Activated B cell treated with CpG ODN at 0.5 μM for 24 hours (primary cell): ENCODE measurements around the gene BMP8A. TPM values are rescaled to one million over a fixed set of nuclear protein-coding genes. Genes with fewer than 3 reads are reported as not detected.
"Not testable (repeated sequence)": the region's sequence is repeated elsewhere in the genome, so short reads cannot be mapped to it uniquely, and the experiment has no call there.

Experiments
- ATAC-seq: fragments of 200-7000 bp; cut with Tn5 transposase; one replicate; pipeline ENCODE4 v1.10.0; 2021; ENCODE audit warnings: low read depth, mild to moderate bottlenecking, moderate library complexity
- CTCF ChIA-PET: fragments of 350-600 bp; sonication (Branson Sonifier 250); formaldehyde crosslinking; loops from one replicate; lab custom pipeline; 2021; ENCODE audit warnings: antibody characterized with exemption; lab: Charles Lee
- POLR2A ChIA-PET: fragments of 350-600 bp; sonication (Branson Sonifier 250); formaldehyde crosslinking; loops from one replicate; lab custom pipeline; 2021; ENCODE audit warnings: antibody characterized with exemption; lab: Charles Lee
- DNase-seq: peaks from one replicate; pipeline ENCODE4 v3.0.0; 2022
- H3K27ac Mint-ChIP-seq: one replicate; pipeline ENCODE4 v1.8.0; 2020; ENCODE audit warnings: mixed read lengths
- H3K27me3 Mint-ChIP-seq: one replicate; pipeline ENCODE4 v1.8.0; 2021; ENCODE audit warnings: mixed read lengths
- H3K36me3 Mint-ChIP-seq: one replicate; pipeline ENCODE4 v1.8.0; 2021; ENCODE audit warnings: low read depth, mixed read lengths
- H3K4me1 Mint-ChIP-seq: one replicate; pipeline ENCODE4 v1.8.0; 2021; ENCODE audit warnings: mixed read lengths
- H3K4me3 Mint-ChIP-seq: one replicate; pipeline ENCODE4 v1.8.0; 2020; ENCODE audit warnings: mild to moderate bottlenecking, mixed read lengths
- H3K9me3 Mint-ChIP-seq: one replicate; pipeline ENCODE4 v1.8.0; 2020; ENCODE audit warnings: mixed read lengths
- CTCF ChIP-seq: fragments of 200-600 bp; IDR thresholded peaks from one replicate; pipeline ENCODE4 v1.8.0; 2022; ENCODE audit warnings: antibody characterized with exemption, mild to moderate bottlenecking
- intact Hi-C: fragments of 100-400 bp; cut with micrococcal nuclease; formaldehyde crosslinking; loops from one replicate; pipeline ENCODE4 v1.15.1; 2024
- total RNA-seq: library from RNA; stranded (reverse); gene quantifications from 2 replicates; pipeline ENCODE4 v1.2.3, GENCODE V29; 2022

Gene BMP8A
- total RNA-seq, 1 donor from 2014 or later, result 0.20 TPM

GRCh38 chr1:39508266-39508665 is 16.8 kb downstream of the BMP8A start:
- intact Hi-C loops, result no loop called here
- Mint-ChIP-seq H3K36me3 (no peaks in the 10 kb centered on the region), H3K27me3 (no peaks in the 10 kb centered on the region), H3K9me3 (no peaks in the 10 kb centered on the region), H3K4me1 (peaks cover 16% of the 10 kb centered on the region), H3K27ac (peak overlapping the region; percentile 30), H3K4me3 (no peak overlapping the region)
- POLR2A ChIA-PET, result interaction anchor here (0.6 kb wide), 1 partner anchor 14 kb away, joined by 5 read pairs; no protein-coding TSS in a partner anchor
- DNase-seq (no peak), ATAC-seq (no peak)
- CTCF ChIA-PET, result no interaction called here
- no peak for TF ChIP-seq CTCF

GRCh38 chr1:39508857-39509305 is 17.4 kb downstream of the BMP8A start:
- H3K27ac Mint-ChIP-seq, result peak overlapping the region; percentile 30
- no peaks in the 10 kb centered on the region for H3K27me3 Mint-ChIP-seq
- CTCF ChIA-PET, result no interaction called here

GRCh38 chr1:39509360-39510009 is 18.0 kb downstream of the BMP8A start:
- intact Hi-C loops, result no loop called here
- H3K4me1 Mint-ChIP-seq, result peaks cover 16% of the 10 kb centered on the region
- POLR2A ChIA-PET, result interaction anchor here (0.5 kb wide), 1 partner anchor 650 kb away, joined by 4 read pairs; no protein-coding TSS in a partner anchor
- CTCF ChIA-PET, result no interaction called here
- peak; percentile 31 for ATAC-seq
- peak overlapping the region; percentile 73 for H3K4me3 Mint-ChIP-seq
- no peaks in the 10 kb centered on the region for H3K27me3 Mint-ChIP-seq
- no peak for TF ChIP-seq CTCF
- no peak for DNase-seq
- no peaks in the 10 kb centered on the region for H3K36me3 Mint-ChIP-seq
- H3K9me3 Mint-ChIP-seq, result no peaks in the 10 kb centered on the region
- H3K27ac Mint-ChIP-seq, result peak overlapping the region; percentile 6

More at GRCh38 chr1:39508857-39509305, 17.4 kb downstream of the BMP8A start:
- no peak for TF ChIP-seq CTCF
- Mint-ChIP-seq H3K9me3 (no peaks in the 10 kb centered on the region), H3K4me1 (peaks cover 16% of the 10 kb centered on the region), H3K36me3 (no peaks in the 10 kb centered on the region), H3K4me3 (peak overlapping the region; percentile 73)
- POLR2A ChIA-PET, result interaction anchor here (0.5 kb wide), 1 partner anchor 651 kb away, joined by 4 read pairs; no protein-coding TSS in a partner anchor
- ATAC-seq, result peak; percentile 26
- intact Hi-C loops, result no loop called here
- no peak for DNase-seq

DNA sequence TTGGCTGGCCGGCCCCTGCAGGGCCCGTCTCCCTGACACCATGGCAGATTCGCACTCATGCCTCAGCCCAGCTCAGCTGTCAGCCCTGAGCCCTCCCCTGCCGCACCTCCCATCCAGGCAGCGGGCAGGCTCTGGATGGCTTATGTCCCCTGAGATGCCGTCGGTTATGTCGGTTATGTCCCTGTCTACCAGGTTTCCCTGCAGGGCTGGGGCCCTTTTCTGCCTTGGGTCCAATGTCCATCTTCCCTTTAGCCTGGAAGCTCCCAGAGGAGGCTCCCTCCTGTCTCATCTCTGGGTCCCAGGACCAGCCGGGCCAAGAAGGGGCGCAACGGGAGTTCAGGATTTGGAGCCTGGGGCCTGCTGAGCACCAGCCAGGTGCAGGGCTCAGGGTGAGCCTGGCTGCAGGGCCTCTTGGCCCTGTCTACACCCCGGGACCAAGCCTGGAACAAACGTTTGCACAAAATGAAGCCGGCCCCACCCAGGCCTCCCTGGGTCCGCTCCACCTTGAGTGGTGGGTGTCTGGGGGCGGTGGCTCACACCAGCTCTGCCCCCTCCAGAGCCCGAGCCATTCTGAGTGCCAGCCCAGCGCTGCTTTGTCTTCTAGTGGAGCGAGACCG is 19.2 kb downstream of the BMP8A start:
- H3K27ac Mint-ChIP-seq, H3K9me3 Mint-ChIP-seq, intact Hi-C loops, H3K4me3 Mint-ChIP-seq, ATAC-seq, POLR2A ChIA-PET, CTCF ChIA-PET, H3K27me3 Mint-ChIP-seq, H3K36me3 Mint-ChIP-seq, DNase-seq: not testable (repeated sequence)
- H3K4me1 Mint-ChIP-seq, result peaks cover 19% of the 10 kb centered on the region

- CTCF ChIA-PET, H3K27ac Mint-ChIP-seq, intact Hi-C loops, POLR2A ChIA-PET, H3K4me3 Mint-ChIP-seq, H3K9me3 Mint-ChIP-seq, DNase-seq, H3K36me3 Mint-ChIP-seq, H3K27me3 Mint-ChIP-seq, ATAC-seq: not testable (repeated sequence)
- H3K4me1 Mint-ChIP-seq, result peaks cover 19% of the 10 kb centered on the region
Measured at GRCh38 chr1:39511477-39511876, 20.0 kb downstream of the BMP8A start.

GRCh38 chr1:39512234-39512847 is 20.9 kb downstream of the BMP8A start:
- peak; percentile 26 for ATAC-seq
- H3K27me3 Mint-ChIP-seq, CTCF ChIA-PET, H3K4me3 Mint-ChIP-seq, H3K9me3 Mint-ChIP-seq, H3K27ac Mint-ChIP-seq, H3K36me3 Mint-ChIP-seq, DNase-seq, POLR2A ChIA-PET, intact Hi-C loops: not testable (repeated sequence)
- peaks cover 19% of the 10 kb centered on the region for H3K4me1 Mint-ChIP-seq

DNA sequence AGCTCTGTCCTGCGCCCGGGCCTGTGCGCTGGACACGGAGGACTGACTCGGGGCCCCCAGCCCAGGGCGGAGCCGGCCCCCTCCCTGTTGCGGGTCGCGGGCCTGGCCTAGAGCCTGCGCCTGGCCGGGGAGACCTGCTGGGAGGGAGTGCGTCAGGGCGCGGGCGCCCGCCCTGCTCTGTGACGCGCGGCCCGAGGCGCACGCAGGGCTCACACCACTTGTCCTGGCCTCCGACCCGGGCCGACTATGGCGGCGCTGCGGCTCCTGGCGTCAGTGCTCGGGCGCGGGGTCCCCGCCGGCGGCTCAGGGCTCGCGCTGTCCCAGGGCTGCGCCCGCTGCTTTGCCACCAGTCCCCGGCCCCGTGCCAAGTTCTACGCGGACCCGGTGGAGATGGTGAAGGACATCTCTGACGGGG is 23.3 kb downstream of the BMP8A start:
- CTCF ChIA-PET, H3K36me3 Mint-ChIP-seq, DNase-seq, POLR2A ChIA-PET, ATAC-seq, H3K27me3 Mint-ChIP-seq, H3K9me3 Mint-ChIP-seq, H3K4me1 Mint-ChIP-seq, intact Hi-C loops, H3K27ac Mint-ChIP-seq, H3K4me3 Mint-ChIP-seq: not testable (repeated sequence)

DNA sequence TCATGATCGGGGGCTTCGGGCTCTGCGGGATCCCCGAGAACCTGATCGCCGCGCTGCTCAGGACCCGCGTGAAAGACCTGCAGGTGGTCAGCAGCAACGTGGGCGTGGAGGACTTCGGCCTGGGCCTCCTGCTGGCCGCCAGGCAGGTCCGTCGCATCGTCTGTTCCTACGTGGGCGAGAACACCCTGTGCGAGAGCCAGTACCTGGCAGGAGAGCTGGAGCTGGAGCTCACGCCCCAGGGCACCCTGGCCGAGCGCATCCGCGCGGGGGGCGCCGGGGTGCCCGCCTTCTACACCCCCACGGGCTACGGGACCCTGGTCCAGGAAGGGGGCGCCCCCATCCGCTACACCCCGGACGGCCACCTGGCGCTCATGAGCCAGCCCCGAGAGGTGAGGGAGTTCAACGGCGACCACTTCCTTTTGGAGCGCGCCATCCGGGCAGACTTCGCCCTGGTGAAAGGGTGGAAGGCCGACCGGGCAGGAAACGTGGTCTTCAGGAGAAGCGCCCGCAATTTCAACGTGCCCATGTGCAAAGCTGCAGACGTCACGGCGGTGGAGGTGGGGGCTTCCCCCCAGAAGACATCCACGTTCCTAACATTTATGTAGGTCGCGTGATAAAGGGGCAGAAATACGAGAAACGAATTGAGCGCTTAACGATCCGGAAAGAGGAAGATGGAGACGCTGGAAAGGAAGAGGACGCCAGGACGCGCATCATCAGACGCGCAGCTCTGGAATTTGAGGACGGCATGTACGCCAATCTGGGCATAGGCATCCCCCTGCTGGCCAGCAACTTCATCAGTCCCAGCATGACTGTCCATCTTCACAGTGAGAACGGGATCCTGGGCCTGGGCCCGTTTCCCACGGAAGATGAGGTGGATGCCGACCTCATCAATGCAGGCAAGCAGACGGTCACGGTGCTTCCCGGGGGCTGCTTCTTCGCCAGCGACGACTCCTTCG is 24.0 kb downstream of the BMP8A start:
- CTCF ChIA-PET, H3K27ac Mint-ChIP-seq, H3K36me3 Mint-ChIP-seq, H3K4me1 Mint-ChIP-seq, POLR2A ChIA-PET, DNase-seq, H3K27me3 Mint-ChIP-seq, intact Hi-C loops, H3K9me3 Mint-ChIP-seq: not testable (repeated sequence)
- H3K4me3 Mint-ChIP-seq, result peak overlapping the region; percentile 56
- ATAC-seq, result peak; percentile 38
